Left cardiac atrium (tissue), 4 donors: ENCODE results near the gene PKP2. TPM values are rescaled to one million over a fixed set of nuclear protein-coding genes. Genes with fewer than 3 reads are reported as not detected.
A peak's percentile ranks its signal among the peaks of the same experiment; 100 is the strongest.

Experiments
- ATAC-seq, 2 donors: fragments of 200-7000 bp; cut with Tn5 transposase; one replicate each; pipeline ENCODE4 v1.9.1; 2020; ENCODE audit warnings: mild to moderate bottlenecking in 2 of 2, moderate library complexity in 2 of 2
- DNase-seq: peaks from one replicate; pipeline ENCODE4 v3.0.0-alpha.2; 2020
- intact Hi-C, 2 donors: fragments of 100-400 bp; cut with DNase I; formaldehyde crosslinking; loops; one replicate each; pipeline versions ENCODE4 v1.14.1 to v1.15.1; 2022 to 2023
- total RNA-seq, 2 donors: library from RNA; stranded (reverse); fragmentation: NEBNext Ultra II Directional; extraction: Animal tissue kit (Norgen Biotek cat#: 25700); gene quantifications; one replicate each; pipeline ENCODE4 v1.2.1, GENCODE V29; 2021
- donor health status: DM: no; HTN: yes; CAD: no.
- donor health status: DM: no; HTN: yes; CAD: no; lungs with severe emphysema.
- donor health status: DM: yes; HTN: yes; CAD: no.
- donor health status: Dilated cardiomyopathy.

PKP2 gene
- total RNA-seq, 2 donors from 2014 or later = 124 to 148 TPM

GRCh38 chr12:32780071-32780470 is 116.5 kb downstream of the PKP2 start:
- DNase-seq (no peak), ATAC-seq (no peak)
- intact Hi-C loops = no loop called here

- ATAC-seq (no peak), DNase-seq (no peak)
- intact Hi-C loops = no loop called here
Measured at GRCh38 chr12:32777691-32778175, 118.8 kb downstream of the PKP2 start.

- DNase-seq (no peak), ATAC-seq (no peak)
- intact Hi-C loops = no loop called here
Measured at GRCh38 chr12:32777159-32777558, 119.4 kb downstream of the PKP2 start.

GRCh38 chr12:32776258-32776657 is 120.3 kb downstream of the PKP2 start:
- no peak for DNase-seq
- intact Hi-C loops = no loop called here
- ATAC-seq = no peak

- no peak for ATAC-seq
- DNase-seq = no peak
- intact Hi-C loops = no loop called here
Measured at GRCh38 chr12:32773691-32774090, 122.9 kb downstream of the PKP2 start.

- DNase-seq = no peak
- intact Hi-C loops = no loop called here
- ATAC-seq = no peak
Measured at GRCh38 chr12:32770141-32770540, 126.4 kb downstream of the PKP2 start.

GRCh38 chr12:32768518-32768917 is 128.1 kb downstream of the PKP2 start:
- no peak for DNase-seq
- ATAC-seq = no peak
- intact Hi-C loops = loop anchor here in 1 of 2 donors (10.0 kb wide), 1 partner anchor 146 kb away; no protein-coding TSS in a partner anchor

- no peak for ATAC-seq
- intact Hi-C loops = loop anchor here in 1 of 2 donors (10.0 kb wide), 1 partner anchor 149 kb away; no protein-coding TSS in a partner anchor
- DNase-seq = no peak
Measured at GRCh38 chr12:32765906-32766305, 130.7 kb downstream of the PKP2 start.

GRCh38 chr12:32761716-32762115 is 134.9 kb downstream of the PKP2 start:
- ATAC-seq (no peak), DNase-seq (no peak)

GRCh38 chr12:32757157-32757556 is 139.4 kb downstream of the PKP2 start:
- ATAC-seq = no peak
- DNase-seq = no peak
- intact Hi-C loops = loop anchor here (2.0 to 5.0 kb wide), 2 partner anchors 160 to 1265 kb away; partner anchors contain the start of gene ALG10 (in 2 of the 2)

More at GRCh38 chr12:32761716-32762115, 134.9 kb downstream of the PKP2 start:
- intact Hi-C loops = loop anchor here in 1 of 2 donors (10.0 kb wide), 1 partner anchor 153 kb away; no protein-coding TSS in a partner anchor

- intact Hi-C loops = loop anchor here (2.0 to 5.0 kb wide), 2 partner anchors 160 to 1266 kb away; partner anchors contain the start of gene ALG10 (in 2 of the 2)
- ATAC-seq (no peak), DNase-seq (no peak)
Measured at GRCh38 chr12:32756476-32757066, 140.0 kb downstream of the PKP2 start.

GRCh38 chr12:32755654-32756475 is 140.7 kb downstream of the PKP2 start, which contains the start of gene YARS2:
Gene YARS2, minus strand, starts transcription at chr12:32755897. Its CDS starts 23 bp downstream, at chr12:32755874.
- peak; percentile 99 to 100 for ATAC-seq
- peak; percentile 97 for DNase-seq
- intact Hi-C loops = loop anchor here (2.0 to 5.0 kb wide), 2 partner anchors 161 to 1266 kb away; partner anchors contain the start of gene ALG10 (in 2 of the 2)

GRCh38 chr12:32755051-32755653 is 141.4 kb downstream of the PKP2 start:
- peak; percentile 58 for DNase-seq
- peak; percentile 63 to 71 for ATAC-seq
- intact Hi-C loops = loop anchor here (5.0 kb wide), 1 partner anchor 1267 kb away; the partner anchor contains the start of gene ALG10 (in 2 of the 2)

GRCh38 chr12:32754111-32754510 is 142.5 kb downstream of the PKP2 start:
- DNase-seq (no peak), ATAC-seq (no peak)
- intact Hi-C loops = no loop called here

- no peak for ATAC-seq
- DNase-seq = no peak
- intact Hi-C loops = no loop called here
Measured at GRCh38 chr12:32753605-32754004, 143.0 kb downstream of the PKP2 start.

GRCh38 chr12:32743264-32743663 is 153.3 kb downstream of the PKP2 start:
- intact Hi-C loops = no loop called here
- ATAC-seq = no peak

GRCh38 chr12:32742133-32742532 is 154.4 kb downstream of the PKP2 start:
- no peak for ATAC-seq

More at GRCh38 chr12:32743264-32743663, 153.3 kb downstream of the PKP2 start:
- DNase-seq = no peak

More at GRCh38 chr12:32742133-32742532, 154.4 kb downstream of the PKP2 start:
- intact Hi-C loops = no loop called here
- DNase-seq = no peak
